ENCODE results near the gene GPR35. TPM values are rescaled to one million over a fixed set of nuclear protein-coding genes. Genes with fewer than 3 reads are reported as not detected.

The GPR35 gene
- total RNA-seq, 1 experiment from 2014 or later: 2.7 TPM

GRCh38 chr2:240623531-240624010 lies 1.7 kb upstream of the GPR35 start:
- no peak for DNase-seq (ENCODE audit: low spot score)

DNA sequence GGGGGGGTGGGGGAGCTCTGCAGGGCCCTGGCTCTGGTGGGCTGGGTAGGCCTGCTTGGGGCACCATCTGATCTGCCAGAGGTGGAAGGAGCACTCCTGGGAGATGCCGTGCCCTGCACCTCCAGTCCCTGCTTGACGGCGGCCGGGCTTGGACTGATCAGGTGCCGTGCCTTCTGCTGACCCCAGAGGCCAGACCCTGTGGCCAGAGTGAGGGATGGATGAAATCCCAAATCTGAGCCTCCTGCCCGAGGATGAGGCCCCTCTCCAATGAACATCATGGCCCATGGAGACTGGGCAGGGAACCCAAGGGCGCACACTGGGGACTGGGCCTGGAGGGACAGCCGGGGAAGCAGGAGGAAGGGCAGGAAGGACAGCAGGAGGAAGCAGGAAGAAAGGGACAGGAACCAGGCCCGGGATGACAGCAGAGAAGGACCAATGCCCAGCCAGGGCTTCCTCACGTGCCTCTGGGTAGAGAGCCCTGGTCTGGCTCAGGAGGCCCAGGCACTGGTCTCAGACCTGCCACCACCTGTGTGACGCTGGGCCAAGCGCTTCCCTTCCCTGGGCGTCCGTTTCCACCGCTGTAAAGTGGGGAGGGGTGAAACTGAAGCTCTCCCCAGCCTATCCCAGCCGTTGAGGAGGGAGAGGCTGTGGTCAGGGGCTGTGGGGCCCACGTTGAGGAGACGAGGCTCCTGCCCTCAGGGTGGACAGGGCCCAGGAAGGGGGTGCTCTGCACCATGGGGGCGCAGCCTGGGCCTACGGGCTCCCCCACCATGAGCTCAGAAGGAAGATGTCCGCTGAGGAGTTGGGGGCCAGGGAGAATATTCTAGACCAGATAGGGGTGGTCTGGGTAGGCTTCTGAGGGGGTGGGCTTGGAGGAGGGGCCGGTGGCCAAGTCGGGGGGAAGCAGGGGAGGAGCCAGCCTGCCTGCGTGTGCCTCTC lies 1.0 kb upstream of the GPR35 start:
- no peak for DNase-seq (ENCODE audit: low spot score)

GRCh38 chr2:240626531-240627300 lies 1.4 kb downstream of the GPR35 start:
- DNase-seq (ENCODE audit: low spot score): no peak

- DNase-seq (ENCODE audit: low spot score): no peak
Observed at GRCh38 chr2:240627736-240628506, 2.6 kb downstream of the GPR35 start.

DNA sequence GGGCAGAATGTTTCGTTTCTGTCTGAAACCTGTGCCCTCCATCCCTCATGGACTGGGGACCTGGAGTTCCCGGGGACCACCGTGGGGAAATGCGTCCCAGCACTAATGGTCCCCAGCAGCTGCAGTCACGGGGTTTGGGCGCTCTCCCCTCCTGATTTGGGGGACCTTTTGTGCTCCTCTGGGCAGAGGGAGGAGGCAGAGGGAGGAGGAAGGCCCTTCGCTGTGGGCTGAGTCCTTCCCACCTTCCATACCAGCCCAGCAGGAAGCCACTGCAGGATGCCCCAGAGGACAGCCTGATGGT lies 3.2 kb downstream of the GPR35 start:
- DNase-seq (ENCODE audit: low spot score): no peak

DNA sequence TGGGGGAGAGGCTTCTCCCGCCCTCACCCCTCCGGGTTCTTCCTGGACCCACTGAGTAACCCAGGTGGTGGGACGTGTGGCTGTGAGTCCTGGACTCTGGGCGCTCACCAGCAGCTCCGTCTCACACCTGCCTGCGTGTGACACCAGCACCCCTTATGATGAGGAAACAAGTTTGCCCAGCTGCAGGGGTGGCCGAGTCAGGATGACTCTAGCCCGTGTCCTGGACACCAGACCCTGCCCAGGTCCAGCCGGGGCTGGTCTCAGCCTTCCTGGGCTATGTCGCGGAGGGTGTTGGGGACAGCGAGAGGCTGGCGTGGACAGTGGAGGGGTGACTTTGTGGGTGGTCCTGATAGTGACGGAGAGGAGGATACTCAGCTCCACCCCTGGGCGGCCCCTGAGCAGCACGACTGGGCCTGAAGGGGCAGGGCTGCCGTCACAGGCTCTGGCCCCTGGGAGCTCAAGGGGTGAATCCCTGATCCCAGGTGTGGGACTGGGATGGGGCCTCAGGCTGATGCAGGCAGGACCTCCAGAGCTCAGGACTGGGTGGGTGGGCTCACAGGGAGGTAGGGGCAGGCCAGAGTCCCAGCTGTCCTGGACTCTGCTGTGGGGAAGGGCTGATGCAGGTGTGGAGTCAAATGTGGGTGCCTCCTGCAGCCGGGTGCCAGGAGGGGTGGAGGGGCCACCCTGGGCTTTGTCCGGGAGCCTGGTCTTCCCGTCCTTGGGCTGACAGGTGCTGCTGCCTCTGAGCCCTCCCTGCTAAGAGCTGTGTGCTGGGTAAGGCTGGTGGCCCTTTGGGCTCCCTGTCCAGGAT lies 3.7 kb downstream of the GPR35 start:
- no peak for DNase-seq (ENCODE audit: low spot score)

GRCh38 chr2:240629619-240629967 lies 4.3 kb downstream of the GPR35 start:
- DNase-seq (ENCODE audit: low spot score): no peak

DNA sequence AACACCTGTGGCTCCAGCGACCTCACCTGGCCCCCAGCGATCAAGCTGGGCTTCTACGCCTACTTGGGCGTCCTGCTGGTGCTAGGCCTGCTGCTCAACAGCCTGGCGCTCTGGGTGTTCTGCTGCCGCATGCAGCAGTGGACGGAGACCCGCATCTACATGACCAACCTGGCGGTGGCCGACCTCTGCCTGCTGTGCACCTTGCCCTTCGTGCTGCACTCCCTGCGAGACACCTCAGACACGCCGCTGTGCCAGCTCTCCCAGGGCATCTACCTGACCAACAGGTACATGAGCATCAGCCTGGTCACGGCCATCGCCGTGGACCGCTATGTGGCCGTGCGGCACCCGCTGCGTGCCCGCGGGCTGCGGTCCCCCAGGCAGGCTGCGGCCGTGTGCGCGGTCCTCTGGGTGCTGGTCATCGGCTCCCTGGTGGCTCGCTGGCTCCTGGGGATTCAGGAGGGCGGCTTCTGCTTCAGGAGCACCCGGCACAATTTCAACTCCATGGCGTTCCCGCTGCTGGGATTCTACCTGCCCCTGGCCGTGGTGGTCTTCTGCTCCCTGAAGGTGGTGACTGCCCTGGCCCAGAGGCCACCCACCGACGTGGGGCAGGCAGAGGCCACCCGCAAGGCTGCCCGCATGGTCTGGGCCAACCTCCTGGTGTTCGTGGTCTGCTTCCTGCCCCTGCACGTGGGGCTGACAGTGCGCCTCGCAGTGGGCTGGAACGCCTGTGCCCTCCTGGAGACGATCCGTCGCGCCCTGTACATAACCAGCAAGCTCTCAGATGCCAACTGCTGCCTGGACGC lies 4.9 kb downstream of the GPR35 start:
- no peak for DNase-seq (ENCODE audit: low spot score)

DNA sequence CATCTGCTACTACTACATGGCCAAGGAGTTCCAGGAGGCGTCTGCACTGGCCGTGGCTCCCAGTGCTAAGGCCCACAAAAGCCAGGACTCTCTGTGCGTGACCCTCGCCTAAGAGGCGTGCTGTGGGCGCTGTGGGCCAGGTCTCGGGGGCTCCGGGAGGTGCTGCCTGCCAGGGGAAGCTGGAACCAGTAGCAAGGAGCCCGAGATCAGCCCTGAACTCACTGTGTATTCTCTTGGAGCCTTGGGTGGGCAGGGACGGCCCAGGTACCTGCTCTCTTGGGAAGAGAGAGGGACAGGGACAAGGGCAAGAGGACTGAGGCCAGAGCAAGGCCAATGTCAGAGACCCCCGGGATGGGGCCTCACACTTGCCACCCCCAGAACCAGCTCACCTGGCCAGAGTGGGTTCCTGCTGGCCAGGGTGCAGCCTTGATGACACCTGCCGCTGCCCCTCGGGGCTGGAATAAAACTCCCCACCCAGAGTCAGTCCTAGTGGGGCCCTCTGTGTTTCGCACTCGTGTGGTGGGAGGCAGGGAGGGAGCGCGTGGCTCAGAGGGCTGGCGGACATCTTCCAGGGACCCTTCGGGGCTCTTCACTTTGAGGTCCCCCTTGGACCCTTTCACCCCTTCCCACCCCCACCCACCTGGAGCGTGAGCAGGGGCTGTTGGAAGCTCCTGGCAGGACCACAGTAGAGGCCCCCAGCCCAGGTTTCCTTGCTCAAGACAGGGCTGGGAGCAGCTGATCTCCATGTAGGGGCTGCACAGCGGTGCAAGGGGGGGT lies 5.7 kb downstream of the GPR35 start:
- no peak for DNase-seq (ENCODE audit: low spot score)

DNA sequence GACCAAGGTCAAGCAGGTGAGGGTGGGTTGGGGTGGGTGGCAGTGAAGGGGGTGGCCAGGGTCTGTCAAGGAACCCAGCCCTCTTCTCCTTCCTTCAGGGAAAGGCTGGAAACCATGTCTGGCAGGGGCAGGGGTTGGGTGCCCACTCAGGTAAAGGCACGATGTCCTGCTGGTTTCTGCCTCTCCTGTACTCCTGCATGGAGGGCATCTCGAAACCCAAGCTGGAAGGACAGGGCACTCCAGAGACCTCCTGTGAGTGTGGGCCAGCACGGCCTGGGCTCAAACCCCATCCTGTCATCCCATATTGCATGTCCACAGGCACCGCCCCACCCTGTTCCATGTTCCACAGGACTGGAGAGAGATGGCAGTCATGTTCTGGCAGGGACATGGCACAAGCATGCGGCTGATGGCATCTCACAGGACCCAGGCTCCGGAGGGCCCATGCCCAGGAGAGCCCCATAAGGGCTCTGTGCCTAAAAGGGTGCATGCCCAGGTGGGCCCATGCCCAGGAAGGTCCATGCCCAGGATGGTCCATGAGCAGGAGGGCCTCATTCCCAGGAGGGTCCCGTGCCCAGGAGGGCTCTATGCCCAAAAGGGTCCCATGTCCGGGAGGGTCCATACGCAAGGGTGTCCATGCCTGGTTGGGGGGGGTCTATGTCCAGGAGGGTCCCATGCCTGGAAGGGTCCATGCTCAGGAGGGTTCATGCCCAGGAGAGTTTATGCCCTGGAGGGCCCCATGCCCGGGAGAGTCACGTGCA lies 6.4 kb downstream of the GPR35 start:
- DNase-seq (ENCODE audit: low spot score): no peak

- DNase-seq (ENCODE audit: low spot score): no peak
Observed at GRCh38 chr2:240632306-240632721, 7.0 kb downstream of the GPR35 start.

GRCh38 chr2:240635121-240635997 lies 10.1 kb downstream of the GPR35 start:
- DNase-seq (ENCODE audit: low spot score): no peak

DNA sequence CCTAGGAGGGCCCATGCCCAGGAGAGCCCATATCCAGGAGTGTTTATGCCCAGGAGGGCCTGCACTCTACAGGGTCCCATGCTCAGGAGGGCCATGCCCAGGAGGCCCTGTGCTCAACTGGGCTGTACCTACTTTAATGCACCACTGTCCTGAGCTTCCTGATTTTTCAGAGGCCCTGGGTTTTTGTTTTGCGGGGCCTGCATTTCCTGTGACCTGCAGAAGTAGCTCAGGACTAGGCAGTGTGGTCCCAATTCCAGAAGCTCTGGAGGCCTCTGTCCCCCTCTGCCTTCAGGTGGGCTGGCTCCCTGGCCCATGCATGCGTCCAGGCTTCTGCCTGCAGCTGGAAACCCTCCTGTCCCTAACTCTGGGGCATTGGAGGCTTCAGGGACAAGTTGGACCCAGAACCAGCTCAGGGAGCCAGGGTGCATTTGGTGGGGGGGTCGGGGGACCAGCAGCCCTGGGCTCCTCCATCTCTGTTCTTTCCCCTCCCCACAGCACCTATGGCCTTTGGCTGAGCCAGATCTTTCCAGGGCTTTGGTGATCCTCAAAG lies 10.8 kb downstream of the GPR35 start:
- no peak for DNase-seq (ENCODE audit: low spot score)

GRCh38 chr2:240636563-240637115 lies 11.4 kb downstream of the GPR35 start:
- DNase-seq (ENCODE audit: low spot score): no peak

DNA sequence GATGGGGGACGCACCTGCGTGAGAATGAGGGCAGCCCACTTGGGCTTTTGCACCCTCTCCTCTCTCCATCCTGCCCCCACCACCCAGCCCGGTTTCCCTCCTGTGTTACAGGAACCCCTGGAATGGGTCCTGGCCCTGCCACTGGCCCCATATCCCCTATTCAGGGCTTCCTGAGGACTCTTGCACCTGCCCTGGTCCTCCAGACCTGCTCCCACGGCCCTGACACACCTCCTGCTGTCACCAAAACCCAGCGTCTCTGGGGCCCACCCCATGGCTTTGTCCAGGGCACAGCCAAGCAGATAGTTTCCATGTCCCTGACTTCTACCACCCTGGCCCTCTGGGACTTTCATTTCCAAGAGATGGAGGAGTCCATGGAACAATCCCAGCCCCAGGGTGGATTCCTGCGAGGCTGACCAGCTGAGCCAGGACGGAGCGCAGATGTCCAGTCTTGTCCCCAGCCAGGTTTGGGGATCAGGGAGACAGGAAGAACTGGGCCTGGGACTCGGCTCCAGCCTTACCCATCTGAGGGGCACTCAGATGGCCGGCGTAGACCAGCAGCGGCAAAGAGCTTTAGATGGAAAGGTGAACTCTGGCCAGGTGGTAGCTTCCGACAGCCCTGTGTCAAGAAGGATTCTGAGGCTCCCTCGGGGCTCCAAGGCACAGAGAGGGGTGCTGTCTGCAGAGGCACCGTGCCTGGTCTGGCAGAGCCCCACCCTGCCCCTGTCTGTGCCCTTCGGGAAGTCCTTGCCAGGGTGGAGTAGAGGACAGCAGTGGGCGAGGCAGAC lies 12.0 kb downstream of the GPR35 start:
- DNase-seq (ENCODE audit: low spot score): no peak

GRCh38 chr2:240637901-240638345 lies 12.6 kb downstream of the GPR35 start:
- DNase-seq (ENCODE audit: low spot score): no peak

Data from A172 (cell line).